Measurements from ENCODE around the gene LAMB4.

LAMB4 gene

DNA sequence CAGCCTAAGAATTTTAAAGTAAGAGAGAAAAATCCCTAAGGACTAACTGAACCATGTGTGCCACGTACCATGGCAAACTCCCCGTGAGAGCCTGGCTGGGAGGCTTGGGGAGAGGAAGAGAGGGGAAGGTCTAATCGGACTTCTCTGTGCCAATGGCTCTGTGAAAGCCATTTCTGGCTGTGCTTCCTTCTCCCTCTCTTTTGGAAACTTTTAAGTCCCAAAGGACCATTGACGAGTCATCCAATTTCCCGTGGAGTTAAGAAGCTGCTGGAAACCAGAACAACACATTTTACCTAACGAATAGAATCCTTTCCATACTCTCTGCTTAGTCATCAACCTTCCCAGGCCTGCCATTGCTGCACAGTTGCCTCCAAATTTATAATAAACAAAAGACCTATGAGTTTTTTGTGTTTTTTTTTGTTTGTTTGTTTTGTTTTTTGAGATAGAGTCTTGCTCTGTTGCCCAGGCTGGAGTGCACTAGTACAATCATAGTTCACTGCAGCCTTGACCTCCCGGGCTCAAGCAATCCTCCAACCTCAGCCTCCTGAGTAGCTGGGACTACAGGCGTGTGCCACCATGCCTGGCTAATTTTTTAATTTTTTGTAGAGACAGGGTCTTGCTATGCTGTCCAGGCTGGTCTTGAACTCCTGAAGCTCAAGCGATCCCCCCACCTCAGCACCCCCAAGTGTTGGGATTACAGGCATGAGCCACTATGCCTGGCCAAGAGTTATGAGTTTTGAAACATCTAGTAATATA, 140.4 kb downstream of the LAMB4 start:
- no peak for DNase-seq

DNA sequence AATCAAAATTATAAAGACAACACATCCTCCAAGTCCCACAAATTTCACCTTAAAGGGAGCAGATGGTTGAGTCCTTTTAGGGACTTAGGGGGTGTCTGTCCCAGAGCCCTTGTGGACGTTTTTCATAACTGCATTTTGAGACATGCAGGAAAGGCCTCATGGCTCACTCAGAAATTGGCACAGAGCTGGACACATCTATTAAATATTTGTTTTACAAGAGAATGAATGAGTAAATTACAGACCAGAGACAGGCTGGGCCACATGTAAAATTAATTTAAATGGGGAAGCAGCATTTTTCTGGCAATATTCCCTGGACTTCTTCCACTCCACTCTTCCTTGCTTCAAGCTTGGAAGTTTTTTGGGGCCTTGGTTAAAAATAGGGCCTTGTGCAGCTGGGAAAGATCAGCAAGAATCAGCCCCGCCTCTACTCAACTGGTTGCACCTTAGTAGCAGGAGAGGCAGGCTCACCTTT, 147.2 kb downstream of the LAMB4 start:
- no peak for DNase-seq

DNA sequence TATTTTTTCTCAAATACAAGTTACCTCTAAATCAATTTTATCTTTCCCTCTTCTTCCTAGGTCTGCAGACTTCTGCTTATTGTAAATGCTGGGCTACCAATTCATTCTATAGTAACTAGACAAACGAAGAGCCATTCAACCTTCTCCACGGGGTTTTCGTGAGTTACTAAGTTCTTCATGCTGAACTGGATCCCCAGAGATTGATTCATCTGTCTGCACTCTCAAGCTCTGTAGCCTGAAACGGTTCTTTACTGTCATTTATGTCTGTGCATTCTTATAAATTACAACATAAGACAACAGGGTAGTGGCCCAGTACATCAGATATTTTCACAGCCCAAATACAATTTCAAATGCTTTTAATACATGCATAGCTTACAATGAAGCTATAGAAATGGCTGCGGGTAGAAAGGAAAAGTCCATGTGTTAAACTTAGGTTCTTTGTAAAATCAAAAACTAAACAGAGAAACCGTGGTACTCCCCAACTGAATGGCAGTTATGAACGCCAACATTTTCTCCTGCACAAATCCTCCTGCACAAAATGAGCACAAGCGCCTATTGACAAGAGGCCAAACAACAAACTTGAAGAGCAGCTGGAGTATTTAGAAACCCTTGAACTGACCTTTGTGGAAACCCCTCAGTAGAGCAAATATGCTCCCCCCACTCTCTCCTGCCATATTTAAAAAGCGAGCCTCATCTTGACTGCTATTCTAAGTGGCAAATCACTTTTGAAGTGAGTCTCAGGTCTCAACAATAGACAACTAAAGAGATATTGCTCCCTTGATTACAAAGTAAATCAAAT, 147.9 kb downstream of the LAMB4 start:
- DNase-seq, result no peak

DNA sequence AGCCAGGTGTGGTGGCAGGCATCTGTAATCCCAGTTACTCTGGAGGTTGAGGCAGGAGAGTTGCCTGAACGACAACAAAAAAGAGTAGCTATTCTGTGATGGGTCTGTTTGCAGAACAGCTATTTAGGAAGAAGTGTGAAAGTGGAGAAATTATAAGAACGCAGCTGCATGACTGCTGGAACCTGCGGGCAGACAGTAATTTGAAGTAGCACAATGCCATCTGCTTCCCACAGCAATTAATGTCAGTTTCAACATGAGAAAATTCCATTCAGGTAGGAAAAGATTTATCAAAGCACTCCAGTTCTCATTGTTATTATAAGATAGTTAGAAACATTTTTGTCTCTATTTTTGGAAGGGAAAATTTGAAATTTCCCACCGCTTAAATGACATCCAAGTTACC, 148.7 kb downstream of the LAMB4 start:
- DNase-seq, result no peak

DNA sequence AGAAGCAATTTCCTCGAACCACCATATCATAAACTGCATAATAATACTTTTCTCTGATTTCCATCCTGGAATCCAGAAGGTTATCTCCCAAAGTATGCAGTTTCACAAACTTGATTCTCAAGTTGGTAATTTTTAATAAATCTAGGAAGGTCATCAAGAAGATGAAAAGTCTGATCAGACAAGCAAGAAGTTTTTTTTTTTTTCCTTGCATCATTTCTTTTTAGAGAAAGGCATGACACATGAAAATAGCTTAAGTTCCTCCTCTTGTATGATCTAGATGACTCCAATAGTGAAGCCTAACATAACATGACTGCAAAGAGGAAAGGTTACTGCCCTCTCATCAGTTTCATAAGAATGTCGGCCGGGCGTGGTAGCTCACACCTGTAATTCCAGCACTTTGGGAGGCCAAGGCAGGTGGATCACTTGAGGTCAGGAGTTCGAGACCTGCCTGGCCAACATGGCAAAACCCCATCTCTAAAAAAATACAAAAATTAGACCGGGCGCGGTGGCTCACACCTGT, 149.4 kb downstream of the LAMB4 start:
- no peak for DNase-seq

DNA sequence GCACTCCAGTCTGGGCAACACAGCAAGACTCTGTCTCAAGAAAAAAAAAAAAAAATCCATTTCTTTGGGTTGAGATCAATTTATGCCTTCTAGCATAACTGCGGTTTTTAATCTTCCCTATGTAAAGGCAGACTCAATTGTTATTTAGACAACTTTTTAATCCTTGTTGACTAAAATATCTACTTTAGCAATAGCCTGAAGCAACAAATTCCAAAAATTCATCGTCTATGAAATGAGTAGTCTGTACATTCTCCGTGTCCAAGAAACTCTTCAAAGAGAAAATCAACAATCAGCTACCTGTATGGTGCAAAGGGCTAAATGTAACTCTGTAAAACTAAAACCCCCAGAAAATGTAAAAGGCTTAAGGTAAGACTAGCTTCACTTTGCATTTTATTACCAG, 150.0 kb downstream of the LAMB4 start:
- no peak for DNase-seq

DNA sequence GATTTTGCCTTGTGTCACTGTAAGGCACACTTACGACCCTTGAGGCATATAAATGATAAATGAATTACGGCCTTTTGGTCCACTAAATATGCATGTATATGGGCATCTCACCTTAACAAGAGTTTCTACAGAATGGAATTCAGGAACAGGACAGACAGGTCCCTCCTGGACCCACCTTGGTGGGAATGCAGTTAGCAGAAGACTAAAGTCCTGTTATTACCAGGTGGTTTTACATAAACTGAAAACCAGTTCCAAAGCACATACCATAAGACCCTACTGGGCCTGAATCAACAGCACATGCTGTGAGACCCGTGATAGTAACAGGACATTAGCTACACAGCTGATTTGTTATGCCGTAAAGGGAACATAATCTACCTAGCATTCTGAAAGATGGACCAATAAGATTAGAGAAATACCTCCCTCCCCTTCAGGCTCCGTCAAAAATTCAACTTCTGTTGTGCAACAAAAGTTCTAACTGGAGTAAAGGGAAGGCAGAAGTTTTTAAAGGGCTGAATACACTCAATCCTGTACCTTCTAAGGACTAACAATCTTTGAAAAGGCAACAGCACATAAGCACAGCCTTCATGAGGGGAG, 151.2 kb downstream of the LAMB4 start:
- DNase-seq, result no peak

DNA sequence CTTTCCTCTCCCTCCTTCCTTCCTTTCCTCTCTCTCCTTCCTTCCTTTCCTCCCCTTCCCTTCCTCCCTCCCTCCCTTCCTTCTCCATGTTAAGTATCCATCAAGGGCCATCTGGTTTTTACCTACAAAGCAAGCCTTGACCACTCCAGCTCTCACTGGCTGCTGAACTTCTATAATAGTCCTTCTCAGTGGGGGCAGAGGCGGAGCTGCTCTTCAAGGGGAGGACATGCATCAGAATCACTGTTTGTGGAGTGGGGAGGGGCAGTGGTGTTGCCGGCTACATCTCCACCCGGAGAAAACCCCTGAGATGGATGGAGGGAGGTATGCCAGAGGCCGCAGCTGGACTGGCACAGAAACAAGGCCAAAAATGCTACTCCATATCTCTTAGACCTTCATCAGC, 153.1 kb downstream of the LAMB4 start:
- no peak for DNase-seq

DNA sequence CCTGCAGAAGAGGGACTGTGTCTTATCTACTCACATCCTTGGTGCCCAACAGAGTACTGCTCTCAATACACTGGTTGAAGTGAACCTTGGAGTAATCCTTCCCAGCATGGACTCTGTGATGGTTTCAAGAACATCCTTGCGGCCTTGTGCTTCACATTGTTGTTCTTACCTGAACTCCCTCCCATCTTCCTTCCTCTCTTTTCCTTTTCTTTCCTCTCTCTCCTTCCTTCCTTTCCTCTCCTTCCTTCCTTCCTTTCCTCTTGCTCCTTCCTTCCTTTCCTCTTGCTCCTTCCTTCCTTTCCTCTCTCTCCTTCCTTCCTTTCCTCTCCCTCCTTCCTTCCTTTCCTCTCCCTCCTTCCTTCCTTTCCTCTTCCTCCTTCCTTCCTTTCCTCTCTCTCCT, 153.5 kb downstream of the LAMB4 start:
- DNase-seq, result no peak

DNA sequence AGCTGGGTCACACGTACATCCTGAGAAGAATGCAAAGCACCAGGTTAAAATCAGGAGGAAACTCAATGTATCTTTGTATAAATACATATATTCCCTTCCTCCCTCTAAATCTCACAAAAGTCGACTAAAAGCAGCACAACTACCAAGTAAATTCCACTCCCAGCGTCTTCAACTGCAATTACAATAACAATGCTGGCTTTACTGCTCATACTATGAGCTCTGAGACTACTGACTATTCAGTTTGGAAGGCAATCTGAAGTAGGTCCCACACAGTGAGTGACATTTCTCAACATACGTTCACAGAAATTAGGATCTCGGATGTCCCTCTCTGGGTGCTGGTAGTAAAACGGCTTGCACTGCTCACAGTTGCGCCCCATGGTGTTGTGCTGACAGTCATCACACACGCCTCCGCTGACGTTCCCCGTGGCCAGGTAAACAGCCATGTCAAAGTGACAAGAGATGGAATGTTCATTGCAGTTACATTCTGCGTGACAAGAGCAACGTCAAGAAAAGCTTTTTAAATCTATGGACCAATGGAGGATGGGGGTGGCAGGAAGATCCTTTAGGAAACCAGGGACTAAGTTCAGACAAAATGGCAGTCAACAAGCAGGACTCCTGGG, 154.7 kb downstream of the LAMB4 start:
- DNase-seq, result no peak

DNA sequence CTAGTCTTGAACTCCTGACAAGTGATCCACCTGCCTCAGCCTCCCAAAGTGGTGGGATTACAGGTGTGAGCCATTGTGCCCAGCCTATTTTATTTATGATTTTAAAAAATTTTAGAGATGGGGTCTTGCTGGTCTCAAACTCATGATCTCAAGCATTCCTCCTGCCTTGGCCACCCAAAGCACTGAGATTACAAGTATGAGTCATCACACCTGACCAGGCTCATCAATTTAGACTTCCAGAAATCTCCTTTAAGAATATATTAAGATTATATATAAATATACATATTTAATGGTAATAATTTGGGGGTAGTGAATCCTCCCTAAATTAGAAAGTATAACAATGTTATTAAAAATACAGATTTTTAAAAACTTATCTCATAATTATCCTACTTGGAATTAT, 156.3 kb downstream of the LAMB4 start:
- no peak for DNase-seq
